Frontal cortex (tissue), 4 donors: Measurements from ENCODE around the gene CISTR. TPM values are rescaled to one million over a fixed set of nuclear protein-coding genes. Genes with fewer than 3 reads are reported as not detected.
"Not testable (repeated sequence)": the region's sequence is repeated elsewhere in the genome, so short reads cannot be mapped to it uniquely, and the experiment has no call there.

ENCODE experiments used
- DNase-seq, 2 donors: peaks; one replicate each; pipeline ENCODE4 v3.0.0; 2012; ENCODE audit warnings: low spot score in 2 of 2
- FAIRE-seq: peaks from 2 replicates; lab custom pipeline; 2012; peaks lifted over from hg19 to GRCh38; lab: Jason Lieb, UNC
- total RNA-seq: library from RNA; depleted of rRNA; stranded (reverse); fragments of >200 nt; gene quantifications from one replicate; pipeline ENCODE4 v1.2.3, GENCODE V29; 2014
- donor health status: control.
- donor health status: control.
- donor health status: control.

CISTR gene
- total RNA-seq, 1 donor from 2014 or later, result not detected

GRCh38 chr12:53726341-53726740 lies 25.4 kb downstream of the CISTR start:
- no peak for FAIRE-seq
- no peak for DNase-seq

- DNase-seq (no peak), FAIRE-seq (no peak)
These were observed 26.0 kb downstream of the CISTR start for GRCh38 chr12:53725824-53726223.

- FAIRE-seq, result no peak
These were observed 29.2 kb downstream of the CISTR start for GRCh38 chr12:53722450-53723041.

GRCh38 chr12:53720946-53721345 lies 30.8 kb downstream of the CISTR start:
- DNase-seq (no peak), FAIRE-seq (no peak)

More at GRCh38 chr12:53722450-53723041, 29.2 kb downstream of the CISTR start:
- no peak for DNase-seq

GRCh38 chr12:53719649-53720048 lies 32.1 kb downstream of the CISTR start:
- no peak for FAIRE-seq
- DNase-seq, result no peak

GRCh38 chr12:53718567-53718966 lies 33.2 kb downstream of the CISTR start:
- not testable (repeated sequence) for FAIRE-seq

GRCh38 chr12:53717319-53717718 lies 34.5 kb downstream of the CISTR start:
- FAIRE-seq (no peak), DNase-seq (no peak)

More at GRCh38 chr12:53718567-53718966, 33.2 kb downstream of the CISTR start:
- DNase-seq, result not testable (repeated sequence)

GRCh38 chr12:53714004-53714403 lies 37.8 kb downstream of the CISTR start:
- FAIRE-seq (no peak), DNase-seq (no peak)

GRCh38 chr12:53713516-53713915 lies 38.3 kb downstream of the CISTR start:
- FAIRE-seq, result no peak
- no peak for DNase-seq

GRCh38 chr12:53712059-53712643 lies 39.6 kb downstream of the CISTR start:
- no peak for DNase-seq
- no peak for FAIRE-seq

GRCh38 chr12:53710091-53710490 lies 41.7 kb downstream of the CISTR start:
- DNase-seq (no peak), FAIRE-seq (no peak)

GRCh38 chr12:53709671-53710070 lies 42.1 kb downstream of the CISTR start:
- FAIRE-seq (no peak), DNase-seq (no peak)

- FAIRE-seq (no peak), DNase-seq (no peak)
These were observed 45.7 kb downstream of the CISTR start for GRCh38 chr12:53706080-53706479.

- FAIRE-seq, result no peak
- DNase-seq, result no peak
These were observed 48.0 kb downstream of the CISTR start for GRCh38 chr12:53703756-53704155.

- peak; percentile 61 to 76 for DNase-seq
- FAIRE-seq, result no peak
These were observed 50.1 kb downstream of the CISTR start for GRCh38 chr12:53701518-53702264.

- FAIRE-seq, result no peak
- DNase-seq, result peak in 1 of 2 donors; percentile 48
These were observed 51.2 kb downstream of the CISTR start for GRCh38 chr12:53700567-53700966.

- FAIRE-seq, result no peak
- DNase-seq, result no peak
These were observed 52.1 kb downstream of the CISTR start for GRCh38 chr12:53699678-53700025.

GRCh38 chr12:53698948-53699677 lies 52.7 kb downstream of the CISTR start:
- FAIRE-seq (no peak), DNase-seq (no peak)

- DNase-seq, result no peak
- no peak for FAIRE-seq
These were observed 55.0 kb downstream of the CISTR start for GRCh38 chr12:53696655-53697331.
